Measurements from ENCODE around the gene ITGAX. TPM values are rescaled to one million over a fixed set of nuclear protein-coding genes. Genes with fewer than 3 reads are reported as not detected.

Gene ITGAX
- total and polyA plus RNA-seq, 2 donors (not counting 1 experiment from before 2014, with no cell fraction given): 48.0 to 78.8 TPM

- no peaks in the 10 kb centered on the region for H4K20me1 ChIP-seq (ENCODE audit: control insufficient read depth, insufficient read depth, low read length, poor library complexity, severe bottlenecking)
- Mint-ChIP-seq H3K4me1 (peaks cover 43% of the 10 kb centered on the region), H3K9me3 (ENCODE audit: insufficient read depth) (no peaks in the 10 kb centered on the region), H3K27me3 (no peaks in the 10 kb centered on the region), H3K4me3 (peak overlapping the region; percentile 50), H3K27ac (peak overlapping the region; percentile 59)
- DNase-seq (peak; percentile 45), ATAC-seq (ENCODE audit: low read depth) (no peak)
- no peak for TF ChIP-seq CTCF (IDR thresholded peaks at IDR 0.05)
- no peak for TF ChIP-seq EZH2 (IDR thresholded peaks at IDR 0.05; ENCODE audit: borderline replicate concordance, insufficient read depth, low read depth, low read length, poor library complexity, severe bottlenecking)
- H2AFZ ChIP-seq (ENCODE audit: insufficient read depth, low read depth, low read length, poor library complexity, severe bottlenecking): peak overlapping the region; percentile 33
- H3K4me2 ChIP-seq (replicated peaks; ENCODE audit: low read depth, low read length, poor library complexity, severe bottlenecking): peak overlapping the region; percentile 30
- H3K9me3 ChIP-seq (ENCODE audit: control extremely low read depth in 1 of 3, control insufficient read depth in 2 of 3, insufficient read depth in 1 of 3, low read length in 2 of 3): no peaks in the 10 kb centered on the region
- H3K27ac ChIP-seq (ENCODE audit: low read length in 2 of 2): peak overlapping the region in 1 of 2 donors; percentile 23
- peaks cover 2% of the 10 kb centered on the region for H3K79me2 ChIP-seq (ENCODE audit: control insufficient read depth, insufficient read depth, low read length)
- H3K9ac ChIP-seq (ENCODE audit: low read length): no peak overlapping the region
- 67% methylated on average over 17 of the region's 18 CpGs for WGBS (ENCODE audit: insufficient coverage)
- no peak overlapping the region for H3K4me3 ChIP-seq (ENCODE audit: control extremely low read depth in 1 of 5, extremely low read depth in 1 of 5, insufficient read depth in 1 of 5, low read depth in 2 of 5, low read length in 4 of 5)
- H3K27me3 ChIP-seq (replicated peaks in 1 of 4; ENCODE audit: control extremely low read depth in 1 of 4, control insufficient read depth in 3 of 4, insufficient read depth in 4 of 4, low read length in 3 of 4): no peaks in the 10 kb centered on the region
- intact Hi-C loops (cut with micrococcal nuclease): no loop called here
- peaks cover 0 to 2% of the 10 kb centered on the region in 2 experiments for H3K36me3 ChIP-seq (replicated peaks in 1 of 2; ENCODE audit: control extremely low read depth in 1 of 2, control insufficient read depth in 1 of 2, extremely low read depth in 1 of 2, insufficient read depth in 2 of 2, low read length in 1 of 2)
- POLR2A ChIA-PET: no interaction called here
- CTCF ChIA-PET: interaction anchor here (0.9 to 1.8 kb wide), 2 partner anchors 24 to 180 kb away, joined by 3 to 8 read pairs; no protein-coding TSS in a partner anchor
- peaks cover 29 to 58% of the 10 kb centered on the region in 2 donors for H3K4me1 ChIP-seq (ENCODE audit: control insufficient read depth in 2 of 2, insufficient read depth in 2 of 2, low read length in 2 of 2)
Observed at GRCh38 chr16:31357324-31358109, 2.5 kb downstream of the ITGAX start.

- CTCF ChIA-PET: interaction anchor here (1.4 kb wide), 1 partner anchor 22 kb away, joined by 4 read pairs; no protein-coding TSS in a partner anchor
- no peaks in the 10 kb centered on the region for H3K9me3 ChIP-seq (ENCODE audit: control extremely low read depth in 1 of 3, control insufficient read depth in 2 of 3, insufficient read depth in 1 of 3, low read length in 2 of 3)
Observed at GRCh38 chr16:31360251-31360650, 5.3 kb downstream of the ITGAX start.

More at GRCh38 chr16:31360251-31360650, 5.3 kb downstream of the ITGAX start:
- H4K20me1 ChIP-seq (ENCODE audit: control insufficient read depth, insufficient read depth, low read length, poor library complexity, severe bottlenecking): no peaks in the 10 kb centered on the region
- Mint-ChIP-seq H3K4me3 (no peak overlapping the region), H3K27me3 (no peaks in the 10 kb centered on the region), H3K27ac (no peak overlapping the region), H3K4me1 (peaks cover 22% of the 10 kb centered on the region), H3K9me3 (ENCODE audit: insufficient read depth) (no peaks in the 10 kb centered on the region)
- intact Hi-C loops (cut with micrococcal nuclease): no loop called here
- no peak overlapping the region for H3K4me3 ChIP-seq (ENCODE audit: control extremely low read depth in 1 of 5, extremely low read depth in 1 of 5, insufficient read depth in 1 of 5, low read depth in 2 of 5, low read length in 4 of 5)
- no peak overlapping the region for H3K27ac ChIP-seq (ENCODE audit: low read length in 2 of 2)
- POLR2A ChIA-PET: no interaction called here
- no peak overlapping the region for H3K9ac ChIP-seq (ENCODE audit: low read length)
- no peak overlapping the region for H2AFZ ChIP-seq (ENCODE audit: insufficient read depth, low read depth, low read length, poor library complexity, severe bottlenecking)
- 96% methylated on average over 7 of the region's 7 CpGs for WGBS (ENCODE audit: insufficient coverage)
- ATAC-seq (ENCODE audit: low read depth) (no peak), DNase-seq (no peak)
- peaks cover 11 to 38% of the 10 kb centered on the region in 2 donors for H3K4me1 ChIP-seq (ENCODE audit: control insufficient read depth in 2 of 2, insufficient read depth in 2 of 2, low read length in 2 of 2)
- H3K79me2 ChIP-seq (ENCODE audit: control insufficient read depth, insufficient read depth, low read length): peaks cover under 1% of the 10 kb centered on the region
- H3K4me2 ChIP-seq (replicated peaks; ENCODE audit: low read depth, low read length, poor library complexity, severe bottlenecking): no peak overlapping the region
- no peaks in the 10 kb centered on the region for H3K27me3 ChIP-seq (replicated peaks in 1 of 4; ENCODE audit: control extremely low read depth in 1 of 4, control insufficient read depth in 3 of 4, insufficient read depth in 4 of 4, low read length in 3 of 4)
- TF ChIP-seq EZH2 (IDR thresholded peaks at IDR 0.05; ENCODE audit: borderline replicate concordance, insufficient read depth, low read depth, low read length, poor library complexity, severe bottlenecking) (no peak), CTCF (IDR thresholded peaks at IDR 0.05) (no peak)
- peaks cover 0 to 2% of the 10 kb centered on the region in 2 experiments for H3K36me3 ChIP-seq (replicated peaks in 1 of 2; ENCODE audit: control extremely low read depth in 1 of 2, control insufficient read depth in 1 of 2, extremely low read depth in 1 of 2, insufficient read depth in 2 of 2, low read length in 1 of 2)
